ENCODE results near the gene AADACL4.

AADACL4 gene

DNA sequence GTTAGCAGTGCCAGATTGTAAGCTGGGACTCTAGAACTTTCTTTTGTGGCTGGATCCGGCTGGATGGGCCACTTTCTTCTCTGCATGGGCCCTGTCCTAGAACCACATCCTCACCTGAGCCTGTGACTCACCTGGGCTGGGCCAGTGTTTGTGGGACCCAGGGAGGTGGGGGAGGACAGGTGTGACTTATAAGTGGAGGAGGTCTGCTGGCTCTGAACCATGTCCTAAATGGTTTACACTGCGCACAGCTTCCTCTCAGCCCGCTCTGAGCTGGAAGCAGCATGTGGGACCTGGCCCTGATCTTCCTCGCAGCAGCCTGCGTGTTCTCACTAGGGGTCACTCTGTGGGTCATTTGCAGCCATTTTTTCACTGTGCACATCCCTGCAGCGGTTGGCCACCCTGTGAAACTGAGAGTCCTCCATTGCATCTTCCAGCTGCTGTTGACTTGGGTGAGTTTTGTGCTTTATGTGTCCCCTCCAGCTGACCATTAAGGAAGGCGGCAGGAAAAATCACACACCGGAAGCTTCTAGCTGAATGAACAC is 72.1 kb downstream of the AADACL4 start, which contains the start of gene AADACL3:
TSS of gene AADACL3 (plus strand) at position 215 of the 542 bp plus-strand sequence. CDS start at position 282, 67 bp downstream.
- no peak for DNase-seq
